ENCODE data around the gene PPFIBP2.

- TF ChIP-seq CTCF (conservative IDR thresholded peaks at IDR 0.05) (no peak), ZFX (IDR thresholded peaks at IDR 0.05) (no peak)
Observed at GRCh38 chr11:7648264-7648663, 134.5 kb downstream of the PPFIBP2 start.
